PC-3 (cell line): Measurements from ENCODE around the gene RMDN2. TPM values are rescaled to one million over a fixed set of nuclear protein-coding genes. Genes with fewer than 3 reads are reported as not detected.
A peak's percentile ranks its signal among the peaks of the same experiment; 100 is the strongest.

Source experiments
- ATAC-seq: fragments of 200-7000 bp; cut with Tn5 transposase; 2 replicates; pipeline ENCODE4 v1.9.1; 2020; ENCODE audit warnings: mild to moderate bottlenecking, moderate library complexity
- BruUV-seq: library from RNA; stranded (reverse); fragments of 400-500 nt; replicated peaks from 2 replicates; lab custom pipeline; 2021; lab: Mats Ljungman, UMichigan
- CTCF ChIA-PET: fragments of 300-600 bp; sonication (Branson Sonifier 250); formaldehyde crosslinking; loops from one replicate; lab custom pipeline; 2022; ENCODE audit warnings: antibody characterized with exemption; lab: Charles Lee
- POLR2A ChIA-PET: fragments of 300-600 bp; sonication (Branson Sonifier 250); formaldehyde crosslinking; loops from one replicate; lab custom pipeline; 2022; ENCODE audit warnings: antibody characterized with exemption; ENCODE audit not compliant: unreplicated experiment; lab: Charles Lee
- DNase-seq: peaks from one replicate; pipeline ENCODE4 v3.0.0-alpha.2; 2015
- H2AFZ ChIP-seq: fragments of 300-600 bp; sonication (generic); 2 replicates; pipeline ENCODE4 v1.6.0; 2016; ENCODE audit warnings: antibody characterized with exemption, low read length
- H3F3A ChIP-seq: fragments of 300-600 bp; sonication (generic); one replicate; pipeline ENCODE4 v1.6.0; 2017; ENCODE audit warnings: antibody characterized with exemption, low read length, control low read depth, mild to moderate bottlenecking; ENCODE audit not compliant: unreplicated experiment
- H3K27ac ChIP-seq: fragments of 300-600 bp; sonication (generic); 2 replicates; pipeline ENCODE4 v1.5.1; 2016; ENCODE audit warnings: mild to moderate bottlenecking, low read length
- H3K27me3 ChIP-seq: fragments of 300-600 bp; sonication (generic); 2 replicates; pipeline ENCODE4 v1.6.1; 2016; ENCODE audit warnings: low read length, mixed read lengths
- H3K36me3 ChIP-seq: fragments of 300-600 bp; sonication (generic); 2 replicates; pipeline ENCODE4 v1.6.1; 2016; ENCODE audit warnings: low read depth, mixed run types, low read length, mixed read lengths
- H3K4me1 ChIP-seq: fragments of 300-600 bp; sonication (generic); 2 replicates; pipeline ENCODE4 v1.5.1; 2016; ENCODE audit warnings: low read length; ENCODE audit not compliant: insufficient read depth
- H3K4me2 ChIP-seq: fragments of 300-600 bp; sonication (generic); 2 replicates; pipeline ENCODE4 v1.6.0; 2016; ENCODE audit warnings: low read length
- H3K4me3 ChIP-seq: fragments of 300-600 bp; sonication (generic); 2 replicates; pipeline ENCODE4 v1.5.1; 2016; ENCODE audit warnings: mild to moderate bottlenecking, low read length, mixed read lengths
- H3K79me2 ChIP-seq: fragments of 300-600 bp; sonication (generic); 2 replicates; pipeline ENCODE4 v1.6.1; 2017; ENCODE audit warnings: low read length, mixed read lengths
- H3K9ac ChIP-seq: fragments of 300-600 bp; sonication (generic); 2 replicates; pipeline ENCODE4 v1.6.0; 2016; ENCODE audit warnings: mild to moderate bottlenecking, low read length
- H3K9me2 ChIP-seq: fragments of 300-600 bp; sonication (generic); replicated peaks from 2 replicates; pipeline ENCODE4 v1.6.1; 2016; ENCODE audit warnings: mixed run types, low read length, mixed read lengths
- H3K9me3 ChIP-seq: fragments of 300-600 bp; sonication (generic); 2 replicates; pipeline ENCODE4 v1.6.1; 2016; ENCODE audit warnings: low read length, mixed read lengths
- H4K20me1 ChIP-seq: fragments of 300-600 bp; sonication (generic); 2 replicates; pipeline ENCODE4 v1.6.1; 2016; ENCODE audit warnings: low read length, mixed read lengths
- CTCF ChIP-seq: fragments of 300-600 bp; sonication (generic); conservative IDR thresholded peaks from 2 replicates; pipeline ENCODE4 v1.5.1; 2017; ENCODE audit warnings: antibody characterized with exemption, low read depth, mild to moderate bottlenecking, low read length
- EZH2 ChIP-seq: fragments of 300-600 bp; sonication (generic); IDR thresholded peaks from one replicate; pipeline ENCODE4 v1.6.1; 2017; ENCODE audit warnings: antibody characterized with exemption, mild to moderate bottlenecking, low read length; ENCODE audit not compliant: unreplicated experiment
- EZH2phosphoT487 ChIP-seq: fragments of 300-600 bp; sonication (generic); IDR thresholded peaks from 2 replicates; pipeline ENCODE4 v1.6.1; 2018; ENCODE audit warnings: mild to moderate bottlenecking, antibody characterized with exemption, low read length, borderline replicate concordance
- intact Hi-C: fragments of 100-400 bp; cut with micrococcal nuclease; formaldehyde crosslinking; loops from 2 replicates; pipeline ENCODE4 v1.9.0; 2023
- total RNA-seq: library from RNA; depleted of rRNA; stranded (reverse); fragments of >200 nt; gene quantifications from 2 replicates; pipeline ENCODE4 v1.2.3, GENCODE V29; 2014

The RMDN2 gene
- total RNA-seq, 1 experiment from 2014 or later, result 2.6 TPM

GRCh38 chr2:37876227-37876626 is 48.9 kb upstream of the RMDN2 start:
- CTCF ChIA-PET, result interaction anchor here (1.5 to 2.4 kb wide), 2 partner anchors 462 to 480 kb away, joined by 15 to 38 read pairs; no protein-coding TSS in a partner anchor
- no peak for ATAC-seq
- TF ChIP-seq CTCF (no peak), EZH2phosphoT487 (no peak), EZH2 (no peak)
- Histone ChIP-seq H3K9me3 (no peaks in the 10 kb centered on the region), H3K4me1 (no peaks in the 10 kb centered on the region), H3K27me3 (no peaks in the 10 kb centered on the region), H3K4me2 (no peak overlapping the region), H3K4me3 (no peak overlapping the region), H3K79me2 (no peaks in the 10 kb centered on the region), H2AFZ (no peak overlapping the region), H3K9ac (no peak overlapping the region), H3K36me3 (no peaks in the 10 kb centered on the region), H4K20me1 (no peaks in the 10 kb centered on the region), H3K9me2 (no peaks in the 10 kb centered on the region), H3K27ac (no peak overlapping the region), H3F3A (no peaks in the 10 kb centered on the region)
- intact Hi-C loops, result loop anchor here (2.0 to 5.0 kb wide), 2 partner anchors 43 to 589 kb away; no protein-coding TSS in a partner anchor
- POLR2A ChIA-PET, result no interaction called here
- BruUV-seq, result no TSS peak
- DNase-seq, result no peak

GRCh38 chr2:37877457-37878315 is 47.4 kb upstream of the RMDN2 start:
- POLR2A ChIA-PET, result interaction anchor here (0.5 to 0.7 kb wide), 3 partner anchors 209 to 670 kb away, joined by 3 read pairs; no protein-coding TSS in a partner anchor
- H4K20me1 ChIP-seq, result no peaks in the 10 kb centered on the region
- H3K4me1 ChIP-seq, result no peaks in the 10 kb centered on the region

More at GRCh38 chr2:37877457-37878315, 47.4 kb upstream of the RMDN2 start:
- Histone ChIP-seq H3K27ac (no peak overlapping the region), H3K4me2 (peak overlapping the region; percentile 65), H3K36me3 (no peaks in the 10 kb centered on the region), H3K27me3 (no peaks in the 10 kb centered on the region), H3F3A (no peaks in the 10 kb centered on the region), H3K4me3 (0 out of 2 replicates have a peak overlapping the region, but pooled peaks have one; percentile 24), H3K9ac (no peak overlapping the region), H3K9me3 (no peaks in the 10 kb centered on the region), H3K79me2 (no peaks in the 10 kb centered on the region), H2AFZ (peak overlapping the region; percentile 53; the same call in 1 of the 2 replicates), H3K9me2 (no peaks in the 10 kb centered on the region)
- intact Hi-C loops, result loop anchor here (1.0 to 5.0 kb wide), 5 partner anchors 45 to 709 kb away; no protein-coding TSS in a partner anchor
- DNase-seq, result peak; percentile 86
- BruUV-seq, result no TSS peak
- ATAC-seq, result peak; percentile 76
- no peak for TF ChIP-seq EZH2
- TF ChIP-seq EZH2phosphoT487, result no peak
- TF ChIP-seq CTCF, result peak; percentile 86
- CTCF ChIA-PET, result interaction anchor here (0.5 to 2.4 kb wide), 32 partner anchors 9 to 1105 kb away, joined by 3 to 38 read pairs (median 3); partner anchors contain the start of gene RMDN2
